GM12878 (cell line): ENCODE measurements around the gene SCN8A.

Experiments used
- ATF3 ChIP-seq: IDR thresholded peaks from 2 replicates; pipeline ENCODE4 v1.6.1; 2011; ENCODE audit warnings: low read depth, mild to moderate bottlenecking, low read length, moderate library complexity, borderline replicate concordance; ENCODE audit errors: extremely low read depth
- ATF7 ChIP-seq: fragments of 450-650 bp; IDR thresholded peaks from 2 replicates; pipeline ENCODE4 v1.6.1; 2016; ENCODE audit warnings: low read depth, mild to moderate bottlenecking
- CHD1 ChIP-seq: IDR thresholded peaks from 2 replicates; pipeline ENCODE4 v1.6.1; 2012; ENCODE audit warnings: low read depth, low read length, improper control_type of control experiment
- CTCF ChIP-seq, 3 experiments: IDR thresholded peaks in 2 of 3; conservative IDR thresholded peaks in 1 of 3; 2 replicates each; pipeline ENCODE4 v1.5.1; 2011; ENCODE audit warnings: low read depth in 3 of 3, low read length in 3 of 3, mild to moderate bottlenecking in 3 of 3, control low read depth in 2 of 3, moderate library complexity in 2 of 3, inconsistent platforms in 1 of 3, mixed read lengths in 1 of 3; ENCODE audit not compliant: control insufficient read depth in 2 of 3, insufficient read depth in 1 of 3; ENCODE audit errors: extremely low read depth in 1 of 3
- EZH2 ChIP-seq: IDR thresholded peaks from 2 replicates; pipeline ENCODE4 v1.6.1; 2012; ENCODE audit warnings: low read depth, mild to moderate bottlenecking, control low read depth, inconsistent platforms, low read length, borderline replicate concordance; ENCODE audit not compliant: control insufficient read depth
- MYC ChIP-seq: IDR thresholded peaks from 2 replicates; pipeline ENCODE4 v1.6.1; 2011; ENCODE audit warnings: mild to moderate bottlenecking, low read length, moderate library complexity, inconsistent platforms; ENCODE audit not compliant: insufficient read depth, insufficient replicate concordance, insufficient read length, severe bottlenecking
- POLR2A ChIP-seq: IDR thresholded peaks from 2 replicates; pipeline ENCODE4 v1.6.1; 2011; ENCODE audit warnings: low read depth, mild to moderate bottlenecking, low read length
- SP1 ChIP-seq: IDR thresholded peaks from one replicate; pipeline ENCODE4 v1.6.1; 2011; ENCODE audit warnings: low read depth, low read length
- SREBF2 ChIP-seq: IDR thresholded peaks from 2 replicates; pipeline ENCODE4 v1.6.1; 2012; ENCODE audit warnings: mild to moderate bottlenecking, low read length
- ZNF274 ChIP-seq: IDR thresholded peaks from one replicate; pipeline ENCODE4 v1.8.0; 2011; ENCODE audit not compliant: insufficient read length, insufficient read depth
- TF ChIP-seq, protein P1 (sequence below): IDR thresholded peaks from 2 replicates; pipeline ENCODE4 v1.6.1; 2012; ENCODE audit warnings: mild to moderate bottlenecking, low read depth, low read length

DNA sequence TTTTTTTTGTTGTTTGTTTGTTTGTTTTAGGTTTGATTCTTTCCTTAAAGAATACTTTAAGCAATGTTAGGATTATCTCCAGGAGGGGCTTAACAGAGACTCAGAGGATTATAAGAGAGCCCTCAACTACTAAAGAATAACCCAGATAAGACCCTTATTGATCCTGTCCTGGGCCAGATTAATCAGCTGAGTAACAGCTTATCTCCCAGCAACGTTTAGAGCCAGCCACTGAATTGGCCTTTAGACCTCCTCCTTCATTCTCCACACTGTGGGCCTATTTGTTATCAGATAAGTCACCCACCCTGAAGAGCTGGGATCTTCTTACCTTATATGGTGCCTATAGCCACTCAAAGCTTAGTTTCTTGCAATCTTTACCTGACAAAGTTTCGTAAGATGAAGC, 186.4 kb downstream of the SCN8A start:
- TF ChIP-seq MYC: no peak
- no peak for TF ChIP-seq ZNF274
- no peak for TF ChIP-seq SP1
- no peak for TF ChIP-seq SREBF2
- TF ChIP-seq, protein P1, sequence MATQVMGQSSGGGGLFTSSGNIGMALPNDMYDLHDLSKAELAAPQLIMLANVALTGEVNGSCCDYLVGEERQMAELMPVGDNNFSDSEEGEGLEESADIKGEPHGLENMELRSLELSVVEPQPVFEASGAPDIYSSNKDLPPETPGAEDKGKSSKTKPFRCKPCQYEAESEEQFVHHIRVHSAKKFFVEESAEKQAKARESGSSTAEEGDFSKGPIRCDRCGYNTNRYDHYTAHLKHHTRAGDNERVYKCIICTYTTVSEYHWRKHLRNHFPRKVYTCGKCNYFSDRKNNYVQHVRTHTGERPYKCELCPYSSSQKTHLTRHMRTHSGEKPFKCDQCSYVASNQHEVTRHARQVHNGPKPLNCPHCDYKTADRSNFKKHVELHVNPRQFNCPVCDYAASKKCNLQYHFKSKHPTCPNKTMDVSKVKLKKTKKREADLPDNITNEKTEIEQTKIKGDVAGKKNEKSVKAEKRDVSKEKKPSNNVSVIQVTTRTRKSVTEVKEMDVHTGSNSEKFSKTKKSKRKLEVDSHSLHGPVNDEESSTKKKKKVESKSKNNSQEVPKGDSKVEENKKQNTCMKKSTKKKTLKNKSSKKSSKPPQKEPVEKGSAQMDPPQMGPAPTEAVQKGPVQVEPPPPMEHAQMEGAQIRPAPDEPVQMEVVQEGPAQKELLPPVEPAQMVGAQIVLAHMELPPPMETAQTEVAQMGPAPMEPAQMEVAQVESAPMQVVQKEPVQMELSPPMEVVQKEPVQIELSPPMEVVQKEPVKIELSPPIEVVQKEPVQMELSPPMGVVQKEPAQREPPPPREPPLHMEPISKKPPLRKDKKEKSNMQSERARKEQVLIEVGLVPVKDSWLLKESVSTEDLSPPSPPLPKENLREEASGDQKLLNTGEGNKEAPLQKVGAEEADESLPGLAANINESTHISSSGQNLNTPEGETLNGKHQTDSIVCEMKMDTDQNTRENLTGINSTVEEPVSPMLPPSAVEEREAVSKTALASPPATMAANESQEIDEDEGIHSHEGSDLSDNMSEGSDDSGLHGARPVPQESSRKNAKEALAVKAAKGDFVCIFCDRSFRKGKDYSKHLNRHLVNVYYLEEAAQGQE: no peak
- TF ChIP-seq POLR2A: no peak
- no peak for TF ChIP-seq ATF7
- TF ChIP-seq ATF3: no peak
- TF ChIP-seq CTCF (IDR thresholded peaks at IDR 0.05 in 2 of 3, conservative IDR thresholded peaks at IDR 0.05 in 1 of 3; ENCODE audit: control insufficient read depth in 2 of 3, extremely low read depth in 1 of 3, insufficient read depth in 1 of 3, low read depth in 3 of 3, low read length in 3 of 3): no peak
- no peak for TF ChIP-seq CHD1
- no peak for TF ChIP-seq EZH2
